Urothelium cell line (cell line): Measurements from ENCODE around the gene THAP5.

Experiments
- DNase-seq: peaks from one replicate; pipeline ENCODE4 v3.0.0; 2011; ENCODE audit warnings: low spot score, mixed read lengths
- FAIRE-seq: peaks from 2 replicates; lab custom pipeline; 2011; peaks lifted over from hg19 to GRCh38; lab: Jason Lieb, UNC

THAP5 gene

GRCh38 chr7:108537229-108537628, 32.3 kb downstream of the THAP5 start:
- DNase-seq: no peak
- FAIRE-seq: no peak

GRCh38 chr7:108535744-108536143, 33.8 kb downstream of the THAP5 start:
- FAIRE-seq: no peak
- no peak for DNase-seq

- FAIRE-seq: no peak
- no peak for DNase-seq
Measured at GRCh38 chr7:108535257-108535656, 34.2 kb downstream of the THAP5 start.

DNA sequence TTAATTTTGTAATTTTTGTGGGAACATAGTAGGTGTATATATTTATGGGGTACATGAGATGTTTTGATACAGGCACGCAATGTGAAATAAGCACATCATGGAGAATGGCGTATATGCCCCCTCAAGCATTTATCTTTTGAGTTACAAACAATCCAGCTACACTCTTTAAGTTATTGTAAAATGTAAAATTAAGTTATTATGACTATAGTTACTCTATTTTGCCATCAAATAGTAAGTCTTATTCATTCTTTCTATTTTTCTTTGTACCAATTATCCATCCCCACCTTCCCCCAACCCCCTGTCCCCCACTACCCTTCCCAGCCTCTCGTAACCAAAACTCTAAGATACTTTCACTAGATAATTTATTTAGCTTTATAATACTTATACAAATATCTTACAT, 35.8 kb downstream of the THAP5 start:
- FAIRE-seq (no peak), DNase-seq (no peak)

- no peak for FAIRE-seq
Measured at GRCh38 chr7:108529341-108529740, 40.2 kb downstream of the THAP5 start.

GRCh38 chr7:108528183-108528712, 41.3 kb downstream of the THAP5 start:
- no peak for DNase-seq
- no peak for FAIRE-seq

More at GRCh38 chr7:108529341-108529740, 40.2 kb downstream of the THAP5 start:
- DNase-seq: no peak

DNA sequence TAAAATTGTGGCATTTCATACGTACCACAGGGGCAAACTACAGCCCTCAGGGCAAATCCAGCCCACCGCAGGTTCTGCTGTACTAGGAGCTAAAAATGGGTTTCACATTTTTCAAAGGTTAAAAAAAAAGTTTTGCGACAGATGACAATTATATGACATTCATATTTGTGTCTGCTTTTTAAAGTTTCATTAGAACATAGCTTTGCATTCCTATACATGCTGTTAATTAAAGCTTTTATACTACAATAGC, 42.8 kb downstream of the THAP5 start:
- FAIRE-seq (no peak), DNase-seq (no peak)

GRCh38 chr7:108525985-108526767, 43.3 kb downstream of the THAP5 start, which contains the start of gene PNPLA8:
PNPLA8 (minus strand) TSS chr7:108526135; CDS start chr7:108515491, 10,644 bp downstream.
- peak; percentile 99 for DNase-seq
- peak; percentile 99 for FAIRE-seq

DNA sequence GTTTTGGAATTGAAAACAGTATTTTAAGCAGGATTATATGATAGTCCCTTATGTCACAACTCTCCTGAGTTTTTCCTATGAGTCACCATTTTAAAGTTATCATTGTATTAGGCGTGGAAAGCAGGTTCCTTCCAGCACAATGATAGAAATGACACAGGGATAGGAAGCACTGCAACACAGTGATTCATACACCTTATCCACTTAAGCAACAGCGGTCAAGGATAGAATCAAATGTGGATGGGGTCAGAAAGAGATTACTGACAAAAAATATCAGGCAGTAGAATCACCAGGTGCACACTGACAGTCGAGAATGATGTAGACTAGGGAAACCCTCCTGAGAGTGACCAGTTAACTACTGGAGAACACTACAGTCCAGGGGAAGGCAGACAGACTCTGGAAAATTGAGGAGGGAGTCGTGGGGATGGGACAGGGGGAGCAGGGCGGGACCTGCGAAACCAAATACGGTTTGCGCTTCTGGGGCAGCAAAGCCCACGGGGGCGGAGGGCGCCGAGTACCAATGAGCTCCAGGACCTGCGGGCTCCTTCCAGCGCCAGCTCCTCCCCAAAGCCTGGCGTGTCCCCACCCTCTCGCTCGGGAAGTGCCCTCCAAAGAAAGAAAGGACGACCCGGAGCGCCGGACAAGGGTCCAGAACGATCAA, 44.0 kb downstream of the THAP5 start:
- FAIRE-seq: peak; percentile 5
- peak; percentile 92 for DNase-seq

GRCh38 chr7:108522780-108523179, 46.7 kb downstream of the THAP5 start:
- no peak for FAIRE-seq

GRCh38 chr7:108517951-108518350, 51.6 kb downstream of the THAP5 start:
- FAIRE-seq (peak; percentile 48), DNase-seq (no peak)

More at GRCh38 chr7:108522780-108523179, 46.7 kb downstream of the THAP5 start:
- no peak for DNase-seq

DNA sequence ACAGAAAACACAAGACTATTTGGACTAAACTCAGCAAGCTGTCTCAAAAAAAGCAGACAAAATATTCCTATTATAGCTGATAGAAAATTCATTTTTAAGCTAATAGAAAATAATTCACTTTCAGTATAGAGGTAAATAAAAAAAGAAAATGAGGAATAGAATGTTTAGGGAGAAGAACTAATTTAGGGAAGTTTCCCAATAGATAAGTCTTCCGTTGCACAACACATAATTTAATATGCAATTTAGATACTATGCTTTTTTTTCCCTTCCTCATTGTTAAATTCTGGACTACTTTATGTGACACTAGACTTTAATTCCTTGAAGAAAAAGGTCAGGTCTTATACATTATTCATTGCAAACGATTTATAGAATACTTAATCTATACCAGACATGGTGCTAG, 53.9 kb downstream of the THAP5 start:
- no peak for FAIRE-seq
- DNase-seq: no peak

DNA sequence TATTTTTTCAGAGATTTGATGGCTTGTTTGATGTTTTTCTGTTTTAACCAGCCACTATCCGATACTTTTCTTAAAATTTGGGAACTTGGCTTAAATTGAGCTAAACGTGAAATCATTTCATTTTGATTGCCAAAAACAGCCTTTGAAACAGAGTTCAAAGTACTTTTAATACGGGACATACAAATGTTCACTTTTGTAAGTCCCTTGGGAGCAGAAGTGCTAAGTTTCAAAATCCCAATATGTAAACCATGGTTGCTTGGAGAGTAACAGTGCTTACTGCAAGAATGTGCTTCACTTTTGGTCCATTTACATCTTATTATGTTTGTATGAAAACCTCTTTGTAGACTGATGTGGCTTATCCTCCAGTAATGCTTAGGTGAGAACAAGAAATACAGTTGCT, 54.5 kb downstream of the THAP5 start:
- FAIRE-seq (no peak), DNase-seq (no peak)
